Neural cell (in vitro differentiated cells): ENCODE measurements around the gene ATP8B3. TPM values are rescaled to one million over a fixed set of nuclear protein-coding genes. Genes with fewer than 3 reads are reported as not detected.

Source experiments
- H2AFZ ChIP-seq: fragments of 200-600, 300-800 bp; sonication (generic), shearing (Covaris generic); 2 replicates; pipeline ENCODE4 v1.6.0; 2014; ENCODE audit warnings: low read depth, mild to moderate bottlenecking, antibody characterized with exemption, low read length, moderate library complexity
- H3F3A ChIP-seq: fragments of 200-600 bp; shearing (Covaris generic); 2 replicates; pipeline ENCODE4 v1.6.1; 2016; ENCODE audit warnings: mild to moderate bottlenecking, moderate library complexity, mixed read lengths, antibody characterized with exemption, low read length; ENCODE audit not compliant: insufficient read depth, poor library complexity, severe bottlenecking
- H3K27ac ChIP-seq: fragments of 200-600, 300-800 bp; sonication (generic), shearing (Covaris generic); 2 replicates; pipeline ENCODE4 v1.5.1; 2014; ENCODE audit warnings: mild to moderate bottlenecking, low read length, moderate library complexity
- H3K27me3 ChIP-seq: fragments of 300-800, 200-600 bp; sonication (generic), shearing (Covaris generic); 2 replicates; pipeline ENCODE4 v1.6.0; 2014; ENCODE audit warnings: mild to moderate bottlenecking, low read depth, low read length, moderate library complexity; ENCODE audit not compliant: insufficient read depth
- H3K36me3 ChIP-seq: fragments of 300-800, 200-600 bp; sonication (generic), shearing (Covaris generic); 2 replicates; pipeline ENCODE4 v1.5.1; 2014; ENCODE audit warnings: mild to moderate bottlenecking, antibody characterized with exemption, low read length, moderate library complexity; ENCODE audit not compliant: insufficient read depth
- H3K4me2 ChIP-seq: fragments of 300-800, 200-600 bp; sonication (generic), shearing (Covaris generic); 2 replicates; pipeline ENCODE4 v1.6.0; 2014; ENCODE audit warnings: mild to moderate bottlenecking, low read length
- H3K4me3 ChIP-seq: fragments of 300-800, 200-600 bp; sonication (generic), shearing (Covaris generic); 2 replicates; pipeline ENCODE4 v1.5.1; 2014; ENCODE audit warnings: mild to moderate bottlenecking, low read length, moderate library complexity
- H3K79me2 ChIP-seq: fragments of 200-600 bp; shearing (Covaris generic); replicated peaks from 2 replicates; pipeline ENCODE4 v1.6.0; 2014; ENCODE audit warnings: mild to moderate bottlenecking, low read length, moderate library complexity; ENCODE audit not compliant: insufficient read depth
- H3K9ac ChIP-seq: fragments of 300-800, 200-600 bp; sonication (generic), shearing (Covaris generic); 2 replicates; pipeline ENCODE4 v1.6.1; 2016; ENCODE audit warnings: mild to moderate bottlenecking, low read length, mixed read lengths
- H3K9me2 ChIP-seq: fragments of 200-600 bp; shearing (Covaris generic); 2 replicates; pipeline ENCODE4 v1.6.1; 2016; ENCODE audit warnings: mild to moderate bottlenecking, low read length, mixed read lengths; ENCODE audit not compliant: insufficient read depth
- H3K9me3 ChIP-seq: fragments of 200-600, 300-800 bp; sonication (generic), shearing (Covaris generic); 2 replicates; pipeline ENCODE4 v1.6.1; 2016; ENCODE audit warnings: mild to moderate bottlenecking, mixed run types, low read length, moderate library complexity, mixed read lengths
- H4K20me1 ChIP-seq: fragments of 200-600 bp; shearing (Covaris generic); 2 replicates; pipeline ENCODE4 v1.6.1; 2016; ENCODE audit warnings: mild to moderate bottlenecking, mixed run types; ENCODE audit not compliant: insufficient read depth
- EP300 ChIP-seq: fragments of 450-650 bp; conservative IDR thresholded peaks from 2 replicates; pipeline ENCODE4 v1.6.1; 2014; ENCODE audit warnings: antibody characterized with exemption, mild to moderate bottlenecking, moderate library complexity; ENCODE audit not compliant: poor library complexity, severe bottlenecking
- EZH2 ChIP-seq: fragments of 200-600, 300-800 bp; shearing (Covaris generic), sonication (generic); IDR thresholded peaks from 2 replicates; pipeline ENCODE4 v1.6.1; 2014; ENCODE audit warnings: antibody characterized with exemption, low read length, borderline replicate concordance, mild to moderate bottlenecking; ENCODE audit not compliant: insufficient read depth, poor library complexity, severe bottlenecking
- MXI1 ChIP-seq: fragments of 450-650 bp; conservative IDR thresholded peaks from 2 replicates; pipeline ENCODE4 v1.6.1; 2014; ENCODE audit warnings: antibody characterized with exemption, mild to moderate bottlenecking; ENCODE audit not compliant: poor library complexity, severe bottlenecking
- POLR2AphosphoS5 ChIP-seq: IDR thresholded peaks from 2 replicates; pipeline ENCODE4 v1.6.1; 2012
- RAD21 ChIP-seq: fragments of 450-650 bp; conservative IDR thresholded peaks from 2 replicates; pipeline ENCODE4 v1.6.1; 2014; ENCODE audit warnings: antibody characterized with exemption, mild to moderate bottlenecking, moderate library complexity
- SMC3 ChIP-seq: fragments of 450-650 bp; conservative IDR thresholded peaks from 2 replicates; pipeline ENCODE4 v1.6.1; 2014; ENCODE audit warnings: antibody characterized with exemption, mild to moderate bottlenecking, moderate library complexity; ENCODE audit not compliant: poor library complexity
- TAF1 ChIP-seq: IDR thresholded peaks from 2 replicates; pipeline ENCODE4 v1.6.1; 2012; ENCODE audit warnings: low read depth
- polyA plus RNA-seq: library from polyadenylated mRNA; depleted of rRNA; stranded (reverse); fragments of >200 nt; gene quantifications from 2 replicates; pipeline ENCODE4 v1.2.3, GENCODE V29; 2014
- TF ChIP-seq, protein P1 (sequence below): IDR thresholded peaks from 2 replicates; pipeline ENCODE4 v1.6.1; 2012; ENCODE audit warnings: borderline replicate concordance
- TF ChIP-seq, protein P2 (sequence below): fragments of 450-650 bp; IDR thresholded peaks from 2 replicates; pipeline ENCODE4 v1.5.1; 2014; ENCODE audit warnings: antibody characterized with exemption, mild to moderate bottlenecking, moderate library complexity; ENCODE audit not compliant: poor library complexity, severe bottlenecking

Gene ATP8B3
- polyA plus RNA-seq, 1 donor from 2014 or later: 1.5 TPM

GRCh38 chr19:1752009-1752756 is 59.9 kb downstream of the ATP8B3 start:
- peaks cover 87% of the 10 kb centered on the region for H3K27me3 ChIP-seq
- no peak overlapping the region for H2AFZ ChIP-seq
- H3K27ac ChIP-seq: no peak overlapping the region
- H3K9me3 ChIP-seq: no peaks in the 10 kb centered on the region
- no peaks in the 10 kb centered on the region for H3K9me2 ChIP-seq
- no peak overlapping the region for H3K9ac ChIP-seq
- H3K4me3 ChIP-seq: no peak overlapping the region
- no peaks in the 10 kb centered on the region for H3K79me2 ChIP-seq
- TF ChIP-seq, protein P1, sequence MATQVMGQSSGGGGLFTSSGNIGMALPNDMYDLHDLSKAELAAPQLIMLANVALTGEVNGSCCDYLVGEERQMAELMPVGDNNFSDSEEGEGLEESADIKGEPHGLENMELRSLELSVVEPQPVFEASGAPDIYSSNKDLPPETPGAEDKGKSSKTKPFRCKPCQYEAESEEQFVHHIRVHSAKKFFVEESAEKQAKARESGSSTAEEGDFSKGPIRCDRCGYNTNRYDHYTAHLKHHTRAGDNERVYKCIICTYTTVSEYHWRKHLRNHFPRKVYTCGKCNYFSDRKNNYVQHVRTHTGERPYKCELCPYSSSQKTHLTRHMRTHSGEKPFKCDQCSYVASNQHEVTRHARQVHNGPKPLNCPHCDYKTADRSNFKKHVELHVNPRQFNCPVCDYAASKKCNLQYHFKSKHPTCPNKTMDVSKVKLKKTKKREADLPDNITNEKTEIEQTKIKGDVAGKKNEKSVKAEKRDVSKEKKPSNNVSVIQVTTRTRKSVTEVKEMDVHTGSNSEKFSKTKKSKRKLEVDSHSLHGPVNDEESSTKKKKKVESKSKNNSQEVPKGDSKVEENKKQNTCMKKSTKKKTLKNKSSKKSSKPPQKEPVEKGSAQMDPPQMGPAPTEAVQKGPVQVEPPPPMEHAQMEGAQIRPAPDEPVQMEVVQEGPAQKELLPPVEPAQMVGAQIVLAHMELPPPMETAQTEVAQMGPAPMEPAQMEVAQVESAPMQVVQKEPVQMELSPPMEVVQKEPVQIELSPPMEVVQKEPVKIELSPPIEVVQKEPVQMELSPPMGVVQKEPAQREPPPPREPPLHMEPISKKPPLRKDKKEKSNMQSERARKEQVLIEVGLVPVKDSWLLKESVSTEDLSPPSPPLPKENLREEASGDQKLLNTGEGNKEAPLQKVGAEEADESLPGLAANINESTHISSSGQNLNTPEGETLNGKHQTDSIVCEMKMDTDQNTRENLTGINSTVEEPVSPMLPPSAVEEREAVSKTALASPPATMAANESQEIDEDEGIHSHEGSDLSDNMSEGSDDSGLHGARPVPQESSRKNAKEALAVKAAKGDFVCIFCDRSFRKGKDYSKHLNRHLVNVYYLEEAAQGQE: no peak
- no peak for TF ChIP-seq SMC3
- TF ChIP-seq EP300: no peak
- no peak for TF ChIP-seq POLR2AphosphoS5
- TF ChIP-seq EZH2: no peak
- TF ChIP-seq, protein P2, sequence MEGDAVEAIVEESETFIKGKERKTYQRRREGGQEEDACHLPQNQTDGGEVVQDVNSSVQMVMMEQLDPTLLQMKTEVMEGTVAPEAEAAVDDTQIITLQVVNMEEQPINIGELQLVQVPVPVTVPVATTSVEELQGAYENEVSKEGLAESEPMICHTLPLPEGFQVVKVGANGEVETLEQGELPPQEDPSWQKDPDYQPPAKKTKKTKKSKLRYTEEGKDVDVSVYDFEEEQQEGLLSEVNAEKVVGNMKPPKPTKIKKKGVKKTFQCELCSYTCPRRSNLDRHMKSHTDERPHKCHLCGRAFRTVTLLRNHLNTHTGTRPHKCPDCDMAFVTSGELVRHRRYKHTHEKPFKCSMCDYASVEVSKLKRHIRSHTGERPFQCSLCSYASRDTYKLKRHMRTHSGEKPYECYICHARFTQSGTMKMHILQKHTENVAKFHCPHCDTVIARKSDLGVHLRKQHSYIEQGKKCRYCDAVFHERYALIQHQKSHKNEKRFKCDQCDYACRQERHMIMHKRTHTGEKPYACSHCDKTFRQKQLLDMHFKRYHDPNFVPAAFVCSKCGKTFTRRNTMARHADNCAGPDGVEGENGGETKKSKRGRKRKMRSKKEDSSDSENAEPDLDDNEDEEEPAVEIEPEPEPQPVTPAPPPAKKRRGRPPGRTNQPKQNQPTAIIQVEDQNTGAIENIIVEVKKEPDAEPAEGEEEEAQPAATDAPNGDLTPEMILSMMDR: no peak
- no peak for TF ChIP-seq MXI1
- no peak for TF ChIP-seq RAD21
- TF ChIP-seq TAF1: no peak
- H3F3A ChIP-seq: no peaks in the 10 kb centered on the region
- no peaks in the 10 kb centered on the region for H3K36me3 ChIP-seq
- H3K4me2 ChIP-seq: no peak overlapping the region
- no peaks in the 10 kb centered on the region for H4K20me1 ChIP-seq

DNA sequence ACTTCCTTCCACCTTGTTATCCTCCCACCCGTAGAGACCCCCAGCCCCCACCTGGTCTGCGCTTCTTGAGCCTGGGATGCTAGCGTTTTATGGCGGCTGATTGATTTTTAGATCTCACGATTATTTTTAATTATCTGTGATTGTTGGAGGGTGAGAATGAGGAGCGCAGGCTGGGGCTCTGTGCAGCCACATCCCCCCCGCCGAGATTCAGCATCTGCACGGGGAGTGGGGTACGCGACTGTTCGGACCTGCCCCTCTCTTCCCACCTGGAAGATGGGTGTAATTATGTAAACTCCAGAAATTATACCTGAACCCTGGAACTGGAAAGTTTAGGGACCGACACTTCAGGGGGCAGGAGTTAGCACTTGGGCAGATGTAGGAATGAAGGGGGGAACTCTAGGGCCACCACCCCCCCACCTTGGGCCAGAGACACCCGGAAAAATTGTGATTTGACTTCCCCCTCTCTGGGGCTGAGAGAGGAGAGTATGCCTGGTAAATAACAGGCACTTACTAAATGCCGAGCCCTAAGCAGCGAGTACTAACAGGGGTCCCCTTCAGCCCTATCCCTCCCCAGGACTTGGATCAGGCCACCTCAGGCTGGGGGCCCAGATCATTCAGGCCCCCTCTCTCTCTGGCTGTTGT is 60.6 kb downstream of the ATP8B3 start:
- H4K20me1 ChIP-seq: no peaks in the 10 kb centered on the region
- H3F3A ChIP-seq: no peaks in the 10 kb centered on the region
- H3K9me2 ChIP-seq: no peaks in the 10 kb centered on the region
- no peaks in the 10 kb centered on the region for H3K9me3 ChIP-seq
- H3K27ac ChIP-seq: no peak overlapping the region
- H3K27me3 ChIP-seq: peaks cover 87% of the 10 kb centered on the region
- TF ChIP-seq TAF1 (no peak), POLR2AphosphoS5 (no peak), RAD21 (no peak), EZH2 (no peak), SMC3 (no peak), MXI1 (no peak), EP300 (no peak)
- TF ChIP-seq, protein P2: no peak
- TF ChIP-seq, protein P1: no peak
- H3K4me2 ChIP-seq: no peak overlapping the region
- H2AFZ ChIP-seq: no peak overlapping the region
- H3K9ac ChIP-seq: no peak overlapping the region
- no peaks in the 10 kb centered on the region for H3K79me2 ChIP-seq
- H3K36me3 ChIP-seq: no peaks in the 10 kb centered on the region
- no peak overlapping the region for H3K4me3 ChIP-seq
